ENCODE results near the gene SPTBN4. TPM values are rescaled to one million over a fixed set of nuclear protein-coding genes. Genes with fewer than 3 reads are reported as not detected.
"Not testable (repeated sequence)": the region's sequence is repeated elsewhere in the genome, so short reads cannot be mapped to it uniquely, and the experiment has no call there.

SPTBN4 gene
- total and polyA plus RNA-seq, 2 experiments from 2014 or later = 0.32 to 5.5 TPM

DNA sequence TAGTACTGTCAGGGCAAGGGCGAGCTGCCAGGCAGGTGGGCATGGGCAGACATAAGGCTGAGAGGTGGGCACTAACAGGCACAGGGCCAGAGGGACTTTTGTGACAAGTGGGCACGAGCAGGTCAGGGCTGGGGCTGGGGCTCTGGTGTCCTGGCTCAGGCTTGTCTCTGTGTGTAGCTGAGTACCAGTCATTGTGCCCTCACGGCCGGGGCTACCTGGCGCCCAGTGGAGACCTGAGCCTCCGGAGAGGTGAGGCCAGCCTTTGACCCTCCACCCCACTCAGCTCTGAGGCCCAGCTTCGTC is 155.9 kb downstream of the SPTBN4 start:
- peaks cover 16% of the 10 kb centered on the region for H3K36me3 ChIP-seq
- TF ChIP-seq CTCF (IDR thresholded peaks at IDR 0.05; ENCODE audit: low read depth, low read length) = no peak

GRCh38 chr19:40623403-40624251 is 156.8 kb downstream of the SPTBN4 start:
- DNase-seq (ENCODE audit: low read depth in 1 of 2, low spot score in 1 of 2) = peak; percentile 45 to 63
- Histone ChIP-seq H3K27ac (no peak overlapping the region), H3K27me3 (no peaks in the 10 kb centered on the region), H3K4me1 (ENCODE audit: low read depth) (no peaks in the 10 kb centered on the region), H3K4me3 (no peak overlapping the region), H3K9me3 (ENCODE audit: low read depth) (no peaks in the 10 kb centered on the region), H3K36me3 (peaks cover 18% of the 10 kb centered on the region)
- no peak for TF ChIP-seq CTCF (IDR thresholded peaks at IDR 0.05; ENCODE audit: low read depth, low read length)

More for the DNA sequence above, 155.9 kb downstream of the SPTBN4 start:
- Histone ChIP-seq H3K27ac (no peak overlapping the region), H3K27me3 (no peaks in the 10 kb centered on the region), H3K4me1 (ENCODE audit: low read depth) (no peaks in the 10 kb centered on the region), H3K4me3 (no peak overlapping the region), H3K9me3 (ENCODE audit: low read depth) (no peaks in the 10 kb centered on the region)
- no peak for DNase-seq (ENCODE audit: low read depth in 1 of 2, low spot score in 1 of 2)

DNA sequence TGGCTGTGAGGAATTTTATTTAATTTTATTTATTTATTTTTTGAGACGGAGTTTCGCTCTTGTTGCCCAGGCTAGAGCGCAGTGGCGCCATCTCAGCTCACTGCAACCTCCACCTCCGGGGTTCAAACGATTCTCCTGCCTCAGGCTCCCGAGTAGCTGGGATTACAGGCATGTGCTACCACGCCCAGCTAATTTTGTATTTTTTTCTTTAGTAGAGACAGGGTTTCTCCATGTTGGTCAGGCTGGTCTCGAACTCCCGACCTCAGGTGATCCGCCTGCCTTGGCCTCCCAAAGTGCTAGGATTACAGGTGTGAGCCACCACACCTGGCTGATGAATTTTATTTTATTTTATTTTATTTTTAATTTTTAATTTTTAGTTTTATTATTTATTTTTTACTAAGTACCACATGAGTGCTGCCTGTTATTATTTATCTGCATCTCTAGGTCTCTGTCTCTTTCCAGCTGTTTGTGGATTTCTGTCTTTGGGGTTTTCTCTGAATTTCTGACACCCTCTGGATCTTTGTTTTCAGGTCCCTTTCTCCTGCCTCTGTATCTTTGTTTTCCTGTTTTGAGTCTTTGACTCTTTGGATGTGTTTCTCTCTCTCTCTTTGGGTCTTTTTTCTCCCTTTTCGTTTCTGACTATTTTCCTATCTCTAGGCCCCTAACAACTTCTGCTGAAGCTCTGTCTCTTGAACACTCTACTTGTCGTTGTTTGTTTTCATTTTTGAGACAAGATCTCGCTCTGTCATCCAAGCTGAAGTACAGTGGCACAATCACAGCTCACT is 157.8 kb downstream of the SPTBN4 start:
- not testable (repeated sequence) for H3K4me1 ChIP-seq (ENCODE audit: low read depth)

GRCh38 chr19:40625406-40626120 is 158.8 kb downstream of the SPTBN4 start:
- H3K27me3 ChIP-seq = no peaks in the 10 kb centered on the region
- DNase-seq (ENCODE audit: low read depth in 1 of 2, low spot score in 1 of 2) = no peak
- H3K27ac ChIP-seq = no peak overlapping the region
- TF ChIP-seq CTCF (IDR thresholded peaks at IDR 0.05; ENCODE audit: low read depth, low read length) = no peak
- H3K4me3 ChIP-seq = no peak overlapping the region
- H3K4me1 ChIP-seq (ENCODE audit: low read depth) = no peaks in the 10 kb centered on the region
- H3K36me3 ChIP-seq = peaks cover 10% of the 10 kb centered on the region
- no peaks in the 10 kb centered on the region for H3K9me3 ChIP-seq (ENCODE audit: low read depth)

More for the DNA sequence above, 157.8 kb downstream of the SPTBN4 start:
- H3K4me3 ChIP-seq; H3K27ac ChIP-seq; H3K27me3 ChIP-seq; DNase-seq (ENCODE audit: low read depth in 1 of 2, low spot score in 1 of 2); H3K9me3 ChIP-seq (ENCODE audit: low read depth): not testable (repeated sequence)
- H3K36me3 ChIP-seq = peaks cover 14% of the 10 kb centered on the region

Other genes starting within 250 kb of the SPTBN4 start
- not detected in 2 replicates for gene TTC9B, start 248.6 kb upstream of the SPTBN4 start, total RNA-seq
- gene TTC9B, start 248.6 kb upstream of the SPTBN4 start, polyA plus RNA-seq = 0.13 and 0.20 TPM in 2 replicates
- 0.21 TPM in 1 of 2 replicates, not detected in the other for gene CCNP, start 240.3 kb upstream of the SPTBN4 start, total RNA-seq
- gene CCNP, start 240.3 kb upstream of the SPTBN4 start, polyA plus RNA-seq = 0.31 TPM in 1 of 2 replicates, not detected in the other
- gene AKT2, start 181.7 kb upstream of the SPTBN4 start, total RNA-seq = 119 and 193 TPM in 2 replicates
- 60.1 and 80.1 TPM in 2 replicates for gene AKT2, start 181.7 kb upstream of the SPTBN4 start, polyA plus RNA-seq
- gene C19orf47, start 118.6 kb upstream of the SPTBN4 start, total RNA-seq = 16.4 and 35.7 TPM in 2 replicates
- gene C19orf47, start 118.6 kb upstream of the SPTBN4 start, polyA plus RNA-seq = 20.3 and 21.2 TPM in 2 replicates
- gene PLD3, start 118.3 kb upstream of the SPTBN4 start, total RNA-seq = 833 and 875 TPM in 2 replicates
- gene PLD3, start 118.3 kb upstream of the SPTBN4 start, polyA plus RNA-seq = 827 and 866 TPM in 2 replicates
- gene HIPK4, start 76.8 kb upstream of the SPTBN4 start, total RNA-seq = 0.12 and 0.18 TPM in 2 replicates
- 0.14 and 1.7 TPM in 2 replicates for gene HIPK4, start 76.8 kb upstream of the SPTBN4 start, polyA plus RNA-seq
- 4.3 and 9.1 TPM in 2 replicates for gene PRX, start 53.6 kb upstream of the SPTBN4 start, total RNA-seq
- 2.3 and 4.1 TPM in 2 replicates for gene PRX, start 53.6 kb upstream of the SPTBN4 start, polyA plus RNA-seq
- gene SERTAD1, start 41.0 kb upstream of the SPTBN4 start, total RNA-seq = 14.4 and 18.8 TPM in 2 replicates
- 18.2 and 19.5 TPM in 2 replicates for gene SERTAD1, start 41.0 kb upstream of the SPTBN4 start, polyA plus RNA-seq
- 44.4 and 58.6 TPM in 2 replicates for gene SERTAD3, start 22.7 kb upstream of the SPTBN4 start, total RNA-seq
- gene SERTAD3, start 22.7 kb upstream of the SPTBN4 start, polyA plus RNA-seq = 66.2 and 73.8 TPM in 2 replicates
- gene BLVRB, start 1.3 kb upstream of the SPTBN4 start, total RNA-seq = 56.7 and 93.8 TPM in 2 replicates
- 61.5 and 77.0 TPM in 2 replicates for gene BLVRB, start 1.3 kb upstream of the SPTBN4 start, polyA plus RNA-seq
- gene SHKBP1, start 109.9 kb downstream of the SPTBN4 start, total RNA-seq = 53.3 and 63.6 TPM in 2 replicates
- 70.1 and 83.4 TPM in 2 replicates for gene SHKBP1, start 109.9 kb downstream of the SPTBN4 start, polyA plus RNA-seq
- gene LTBP4, start 134.4 kb downstream of the SPTBN4 start, total RNA-seq = 85.3 and 203 TPM in 2 replicates
- gene LTBP4, start 134.4 kb downstream of the SPTBN4 start, polyA plus RNA-seq = 158 and 255 TPM in 2 replicates
- gene NUMBL, start 223.7 kb downstream of the SPTBN4 start, total RNA-seq = 17.1 and 21.7 TPM in 2 replicates
- gene NUMBL, start 223.7 kb downstream of the SPTBN4 start, polyA plus RNA-seq = 12.6 and 13.8 TPM in 2 replicates
- 82.5 and 90.1 TPM in 2 replicates for gene COQ8B, start 249.9 kb downstream of the SPTBN4 start, total RNA-seq
- gene COQ8B, start 249.9 kb downstream of the SPTBN4 start, polyA plus RNA-seq = 62.6 and 90.6 TPM in 2 replicates

Data from cardiac muscle cell (in vitro differentiated cells and primary cell).